K562 (cell line): ENCODE measurements around the gene CBX8. TPM values are rescaled to one million over a fixed set of nuclear protein-coding genes. Genes with fewer than 3 reads are reported as not detected.
A peak's percentile ranks its signal among the peaks of the same experiment; 100 is the strongest.

Experiments used
- CREB3 ChIP-seq: fragments of 450-650 bp; conservative IDR thresholded peaks from 2 replicates; pipeline ENCODE4 v1.6.1; 2016; ENCODE audit warnings: missing genetic modification characterization, low read depth, mild to moderate bottlenecking, missing compliant biosample characterization, moderate library complexity
- ELF2 ChIP-seq: fragments of 250-450 bp; sonication (Bioruptor Pico); IDR thresholded peaks from 2 replicates; pipeline ENCODE4 v1.5.0; 2021; ENCODE audit warnings: mild to moderate bottlenecking
- PATZ1 ChIP-seq: fragments of 250-450 bp; sonication (Bioruptor Pico); IDR thresholded peaks from 2 replicates; pipeline ENCODE4 v1.5.0; 2020; ENCODE audit warnings: mild to moderate bottlenecking, borderline replicate concordance
- SIX5 ChIP-seq, 2 experiments: IDR thresholded peaks; 2 replicates each; pipeline ENCODE4 v1.6.1; 2011; ENCODE audit warnings: low read length in 2 of 2, borderline replicate concordance in 1 of 2, low read depth in 1 of 2, mild to moderate bottlenecking in 1 of 2, moderate library complexity in 1 of 2; ENCODE audit not compliant: insufficient read depth in 1 of 2
- SMARCA5 ChIP-seq: fragments of 450-650 bp; IDR thresholded peaks from 2 replicates; pipeline ENCODE4 v1.6.1; 2016
- ZFP91 ChIP-seq: sonication (generic); formaldehyde crosslinking; IDR thresholded peaks from 2 replicates; pipeline ENCODE4 v1.8.0; 2022; ENCODE audit warnings: mild to moderate bottlenecking, missing genetic modification reagents
- ZNF175 ChIP-seq: fragments of 200-800 bp; sonication (Bioruptor generic); IDR thresholded peaks from 2 replicates; pipeline ENCODE4 v1.6.1; 2016; ENCODE audit warnings: low read depth, mild to moderate bottlenecking, missing genetic modification characterization, missing compliant biosample characterization
- ZNF277 ChIP-seq: fragments of 250-450 bp; sonication (Bioruptor Pico); IDR thresholded peaks from 2 replicates; pipeline ENCODE4 v1.8.0; 2022; ENCODE audit warnings: inconsistent platforms, mild to moderate bottlenecking, moderate library complexity, borderline replicate concordance
- ZNF395 ChIP-seq: fragments of 200-800 bp; sonication (Bioruptor generic); IDR thresholded peaks from 2 replicates; pipeline ENCODE4 v1.6.1; 2017; ENCODE audit warnings: missing genetic modification characterization, missing compliant biosample characterization
- ZNF41 ChIP-seq: fragments of 250-450 bp; sonication (Bioruptor Pico); conservative IDR thresholded peaks from 2 replicates; pipeline ENCODE4 v1.4.0; 2020; ENCODE audit warnings: mild to moderate bottlenecking
- ZNF512 ChIP-seq: IDR thresholded peaks from 2 replicates; pipeline ENCODE4 v1.6.1; 2016; ENCODE audit warnings: missing genetic modification characterization, missing compliant biosample characterization
- ZNF589 ChIP-seq: fragments of 200-800 bp; sonication (Bioruptor generic); IDR thresholded peaks from 2 replicates; pipeline ENCODE4 v1.6.1; 2016; ENCODE audit warnings: low read depth, missing genetic modification characterization, missing compliant biosample characterization
- ZNF785 ChIP-seq: fragments of 250-450 bp; sonication (Bioruptor Pico); IDR thresholded peaks from 2 replicates; pipeline ENCODE4 v1.4.0; 2020; ENCODE audit warnings: mild to moderate bottlenecking
- ZNF79 ChIP-seq: fragments of 250-450 bp; sonication (Bioruptor Pico); IDR thresholded peaks from 2 replicates; pipeline ENCODE4 v1.4.0; 2020; ENCODE audit warnings: low read depth, mild to moderate bottlenecking, moderate library complexity
- polyA plus RNA-seq, 8 experiments: library from polyadenylated mRNA; depleted of rRNA in 4 of 8; stranded (reverse) in 5 of 8; unstranded in 3 of 8; fragments of >200 nt; fragmentation: Nextera tagmentation in 2 of 8; fragmentation: Illumina TruSeq in 1 of 8; extraction: Ambion mirVana in 2 of 8; extraction: Trizol in 1 of 8; gene quantifications; 2 replicates each; pipeline versions ENCODE4 v1.2.1 to v1.2.3, GENCODE V29; 2011 to 2014; ENCODE audit warnings: inconsistent platforms in 1 of 8, missing spikeins in 1 of 8
- total RNA-seq, 7 experiments: library from RNA; depleted of rRNA in 6 of 7; stranded (reverse); fragments of >200 nt in 6 of 7; fragmentation: Illumina TruSeq in 2 of 7; extraction: Trizol in 2 of 7; gene quantifications; 2 replicates each; pipeline versions ENCODE4 v1.2.1 to v1.2.3, GENCODE V29; 2011 to 2021; ENCODE audit warnings: low replicate concordance in 1 of 7

Gene CBX8
- total and polyA plus RNA-seq, 9 of the 15 experiments (the other 6 are each of a cell fraction or from before 2014, with no cell fraction given) = 0.08 to 11.9 (median 2.6) TPM

- TF ChIP-seq PATZ1 (CRISPR knock-in tag) = no peak
- TF ChIP-seq ZNF512 = no peak
- no peak for TF ChIP-seq ZNF41 (CRISPR knock-in tag)
- no peak for TF ChIP-seq ZNF785 (CRISPR knock-in tag)
- peak; percentile 27; the same call in 1 of the 2 replicates for TF ChIP-seq ELF2 (CRISPR knock-in tag)
- TF ChIP-seq SIX5 (IDR thresholded peaks at IDR 0.05; ENCODE audit: borderline replicate concordance in 1 of 2, insufficient read depth in 1 of 2, low read depth in 1 of 2, low read length in 2 of 2) = no peak
- no peak for TF ChIP-seq ZNF277 (CRISPR knock-in tag)
- TF ChIP-seq ZNF395 = no peak
- TF ChIP-seq ZNF175 (CRISPR knock-in tag) = peak; percentile 50; the same call in 1 of the 2 replicates
- TF ChIP-seq ZFP91 (CRISPR knock-in tag) = no peak
- no peak for TF ChIP-seq SMARCA5
- TF ChIP-seq ZNF79 (CRISPR knock-in tag) = no peak
- TF ChIP-seq ZNF589 = peak; percentile 79
- TF ChIP-seq CREB3 (tag) = no peak
Measured at GRCh38 chr17:79832218-79833109, 35.6 kb upstream of the CBX8 start (continued).
